OCI-LY1 (cell line): Measurements from ENCODE around the gene PTPMT1.

Experiments used
- H2AFZ ChIP-seq: fragments of 200-600 bp; sonication (generic), shearing (Covaris generic); 2 replicates; pipeline ENCODE4 v1.6.0; 2014; ENCODE audit warnings: antibody characterized with exemption, mild to moderate bottlenecking, low read length
- H3F3A ChIP-seq: fragments of 200-600 bp; sonication (generic), shearing (Covaris generic); 2 replicates; pipeline ENCODE4 v1.6.0; 2014; ENCODE audit warnings: mild to moderate bottlenecking, antibody characterized with exemption, low read length, moderate library complexity; ENCODE audit not compliant: insufficient read depth
- H3K27ac ChIP-seq: fragments of 200-600 bp; sonication (generic); 2 replicates; pipeline ENCODE4 v1.5.1; 2014; ENCODE audit warnings: low read length, mixed run types, mild to moderate bottlenecking, low read depth; ENCODE audit not compliant: poor library complexity, severe bottlenecking
- H3K27me3 ChIP-seq: fragments of 200-600 bp; sonication (generic); 2 replicates; pipeline ENCODE4 v1.6.0; 2014; ENCODE audit warnings: antibody characterized with exemption, mild to moderate bottlenecking, low read length, moderate library complexity; ENCODE audit not compliant: insufficient read depth
- H3K36me3 ChIP-seq: fragments of 200-600 bp; sonication (generic); 2 replicates; pipeline ENCODE4 v1.6.1; 2014; ENCODE audit warnings: mild to moderate bottlenecking, antibody characterized with exemption, low read length, moderate library complexity, mixed read lengths; ENCODE audit not compliant: insufficient read depth
- H3K4me1 ChIP-seq: fragments of 200-600 bp; sonication (generic); 2 replicates; pipeline ENCODE4 v1.5.1; 2014; ENCODE audit warnings: mild to moderate bottlenecking, low read length, moderate library complexity; ENCODE audit not compliant: insufficient read depth, severe bottlenecking
- H3K4me2 ChIP-seq: fragments of 200-600 bp; sonication (generic), shearing (Covaris generic); 2 replicates; pipeline ENCODE4 v1.6.1; 2014; ENCODE audit warnings: low read length
- H3K4me3 ChIP-seq: fragments of 200-600 bp; sonication (generic); 2 replicates; pipeline ENCODE4 v1.5.1; 2014; ENCODE audit warnings: low read length, low read depth, mild to moderate bottlenecking, mixed read lengths; ENCODE audit not compliant: poor library complexity, severe bottlenecking
- H3K79me2 ChIP-seq: fragments of 200-600 bp; shearing (Covaris generic); 2 replicates; pipeline ENCODE4 v1.6.1; 2016; ENCODE audit warnings: mixed run types, low read length, mixed read lengths; ENCODE audit not compliant: insufficient read depth
- H3K9ac ChIP-seq: fragments of 200-600 bp; sonication (generic), shearing (Covaris generic); 2 replicates; pipeline ENCODE4 v1.6.1; 2014; ENCODE audit warnings: mild to moderate bottlenecking, low read length, mixed read lengths
- H3K9me2 ChIP-seq: fragments of 200-600 bp; sonication (generic), shearing (Covaris generic); 2 replicates; pipeline ENCODE4 v1.6.1; 2014; ENCODE audit warnings: low read depth, mild to moderate bottlenecking, low read length, mixed read lengths
- H3K9me3 ChIP-seq: fragments of 200-600 bp; shearing (Covaris generic); 2 replicates; pipeline ENCODE4 v1.6.1; 2014; ENCODE audit warnings: low read length, mixed read lengths
- H4K20me1 ChIP-seq: fragments of 200-600 bp; sonication (generic), shearing (Covaris generic); 2 replicates; pipeline ENCODE4 v1.6.0; 2016; ENCODE audit warnings: mild to moderate bottlenecking, low read length; ENCODE audit not compliant: insufficient read depth
- EZH2 ChIP-seq: fragments of 200-600 bp; sonication (generic), shearing (Covaris generic); IDR thresholded peaks from 2 replicates; pipeline ENCODE4 v1.8.0; 2017; ENCODE audit warnings: borderline replicate concordance, mixed run types, mild to moderate bottlenecking, antibody characterized with exemption, low read length, moderate library complexity, mixed read lengths
- TF ChIP-seq, protein P1 (sequence below): fragments of 200-600 bp; sonication (generic), shearing (Covaris generic); IDR thresholded peaks from 2 replicates; pipeline ENCODE4 v1.5.1; 2017; ENCODE audit warnings: mild to moderate bottlenecking, antibody characterized with exemption, low read length, moderate library complexity, mixed read lengths

Gene PTPMT1

DNA sequence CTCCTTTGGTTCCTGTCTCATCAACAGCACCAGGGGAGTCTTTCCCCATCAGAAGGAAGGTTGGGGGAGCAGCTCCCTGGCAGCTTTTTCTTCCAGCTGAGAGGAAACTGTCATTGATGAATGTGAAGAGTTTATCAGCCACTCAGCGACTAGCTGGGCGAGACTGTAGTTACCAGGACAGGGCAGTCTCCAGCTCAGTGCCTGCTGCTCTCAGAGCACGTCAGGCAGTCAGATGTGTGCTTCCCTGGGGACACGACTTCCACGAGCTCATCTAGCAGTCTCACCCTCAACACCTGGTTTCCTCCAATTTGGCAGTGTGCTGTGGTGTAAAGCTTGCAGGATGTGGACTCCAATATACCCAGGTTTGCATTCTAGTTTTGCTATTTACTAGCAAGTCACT lies 41.3 kb downstream of the PTPMT1 start:
- Histone ChIP-seq H2AFZ (no peak overlapping the region), H4K20me1 (no peaks in the 10 kb centered on the region), H3F3A (no peaks in the 10 kb centered on the region), H3K27ac (no peak overlapping the region), H3K27me3 (peaks cover 5% of the 10 kb centered on the region; the same call in 1 of the 2 replicates), H3K36me3 (no peaks in the 10 kb centered on the region), H3K4me1 (peaks cover 8% of the 10 kb centered on the region), H3K9ac (no peak overlapping the region), H3K9me2 (no peaks in the 10 kb centered on the region), H3K79me2 (no peaks in the 10 kb centered on the region), H3K4me3 (no peak overlapping the region), H3K4me2 (no peak overlapping the region), H3K9me3 (no peaks in the 10 kb centered on the region)
- TF ChIP-seq, protein P1, sequence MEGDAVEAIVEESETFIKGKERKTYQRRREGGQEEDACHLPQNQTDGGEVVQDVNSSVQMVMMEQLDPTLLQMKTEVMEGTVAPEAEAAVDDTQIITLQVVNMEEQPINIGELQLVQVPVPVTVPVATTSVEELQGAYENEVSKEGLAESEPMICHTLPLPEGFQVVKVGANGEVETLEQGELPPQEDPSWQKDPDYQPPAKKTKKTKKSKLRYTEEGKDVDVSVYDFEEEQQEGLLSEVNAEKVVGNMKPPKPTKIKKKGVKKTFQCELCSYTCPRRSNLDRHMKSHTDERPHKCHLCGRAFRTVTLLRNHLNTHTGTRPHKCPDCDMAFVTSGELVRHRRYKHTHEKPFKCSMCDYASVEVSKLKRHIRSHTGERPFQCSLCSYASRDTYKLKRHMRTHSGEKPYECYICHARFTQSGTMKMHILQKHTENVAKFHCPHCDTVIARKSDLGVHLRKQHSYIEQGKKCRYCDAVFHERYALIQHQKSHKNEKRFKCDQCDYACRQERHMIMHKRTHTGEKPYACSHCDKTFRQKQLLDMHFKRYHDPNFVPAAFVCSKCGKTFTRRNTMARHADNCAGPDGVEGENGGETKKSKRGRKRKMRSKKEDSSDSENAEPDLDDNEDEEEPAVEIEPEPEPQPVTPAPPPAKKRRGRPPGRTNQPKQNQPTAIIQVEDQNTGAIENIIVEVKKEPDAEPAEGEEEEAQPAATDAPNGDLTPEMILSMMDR, result no peak
- no peak for TF ChIP-seq EZH2

DNA sequence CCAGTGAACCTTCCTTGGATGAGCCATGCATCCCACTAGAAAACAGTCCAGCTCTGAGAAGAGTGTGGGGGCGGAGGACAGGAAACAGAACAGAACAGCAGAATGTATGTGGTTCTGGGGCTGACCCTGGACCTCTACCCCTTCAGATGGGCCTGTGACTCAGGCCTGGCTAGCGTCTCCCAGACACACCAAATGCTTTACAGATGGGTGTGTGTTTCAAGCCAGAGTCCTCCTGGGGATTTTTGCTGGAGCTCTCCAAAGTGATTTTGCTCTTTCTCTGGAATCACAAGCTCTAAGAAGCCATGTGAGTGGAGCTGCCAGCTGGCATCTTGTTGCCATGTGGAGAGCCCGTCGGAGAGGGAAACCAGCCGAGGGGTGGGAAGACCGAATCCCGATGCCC lies 42.0 kb downstream of the PTPMT1 start:
- H3K4me2 ChIP-seq, result no peak overlapping the region
- H4K20me1 ChIP-seq, result no peaks in the 10 kb centered on the region
- no peaks in the 10 kb centered on the region for H3K79me2 ChIP-seq
- H3K9me2 ChIP-seq, result no peaks in the 10 kb centered on the region
- no peak overlapping the region for H2AFZ ChIP-seq
- H3K36me3 ChIP-seq, result no peaks in the 10 kb centered on the region
- no peak overlapping the region for H3K4me3 ChIP-seq
- no peak overlapping the region for H3K9ac ChIP-seq
- H3F3A ChIP-seq, result no peaks in the 10 kb centered on the region
- H3K4me1 ChIP-seq, result peaks cover 13% of the 10 kb centered on the region
- H3K27me3 ChIP-seq, result peaks cover 5% of the 10 kb centered on the region; the same call in 1 of the 2 replicates
- H3K9me3 ChIP-seq, result no peaks in the 10 kb centered on the region
- H3K27ac ChIP-seq, result no peak overlapping the region
- TF ChIP-seq, protein P1, result no peak
- TF ChIP-seq EZH2, result no peak

DNA sequence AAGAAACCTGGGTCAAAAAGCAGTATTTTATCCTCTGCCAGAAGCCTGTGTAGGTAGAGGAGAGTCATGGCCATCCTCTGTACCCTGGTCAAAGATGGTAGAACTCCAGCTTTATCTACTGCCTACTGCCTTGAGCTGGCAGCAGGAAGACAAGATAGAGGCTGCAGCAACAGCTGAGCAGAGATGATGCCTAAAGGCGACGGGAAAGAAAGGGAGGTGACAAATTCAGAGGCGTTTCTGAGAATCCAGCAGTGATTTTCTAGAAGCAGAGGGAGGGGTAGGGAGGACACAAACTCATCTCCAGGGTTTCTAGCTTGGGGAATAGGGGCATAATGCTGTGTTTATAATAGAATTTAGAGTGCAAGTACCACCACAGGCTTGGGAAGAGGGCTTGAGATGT lies 44.3 kb downstream of the PTPMT1 start:
- H3K27ac ChIP-seq, result no peak overlapping the region
- no peaks in the 10 kb centered on the region for H3K9me2 ChIP-seq
- no peak overlapping the region for H2AFZ ChIP-seq
- no peaks in the 10 kb centered on the region for H4K20me1 ChIP-seq
- no peaks in the 10 kb centered on the region for H3K36me3 ChIP-seq
- TF ChIP-seq EZH2, result no peak
- TF ChIP-seq, protein P1, result no peak
- peaks cover 13% of the 10 kb centered on the region for H3K4me1 ChIP-seq
- H3K9ac ChIP-seq, result no peak overlapping the region
- H3F3A ChIP-seq, result no peaks in the 10 kb centered on the region
- H3K27me3 ChIP-seq, result no peaks in the 10 kb centered on the region
- H3K9me3 ChIP-seq, result no peaks in the 10 kb centered on the region
- no peak overlapping the region for H3K4me2 ChIP-seq
- no peaks in the 10 kb centered on the region for H3K79me2 ChIP-seq
- H3K4me3 ChIP-seq, result no peak overlapping the region
